ENCODE data around the gene CDR2L.

GRCh38 chr17:74954115-74954514 is 33.3 kb upstream of the CDR2L start:
- TF ChIP-seq CTCF (IDR thresholded peaks at IDR 0.05; ENCODE audit: low read depth, low read length), result no peak
- TF ChIP-seq MAX (IDR thresholded peaks at IDR 0.05; ENCODE audit: low read depth, low read length), result no peak
- TF ChIP-seq POLR2A (IDR thresholded peaks at IDR 0.05; ENCODE audit: extremely low read depth, insufficient read length), result no peak
